ENCODE measurements around the gene NUDT8.

GRCh38 chr11:67670316-67671210, 40.8 kb upstream of the NUDT8 start:
- no peak for TF ChIP-seq OSR1 (CRISPR knock-in tag; IDR thresholded peaks at IDR 0.05)
- TF ChIP-seq ZFP3 (CRISPR knock-in tag; IDR thresholded peaks at IDR 0.05): no peak
- TF ChIP-seq, protein P1, sequence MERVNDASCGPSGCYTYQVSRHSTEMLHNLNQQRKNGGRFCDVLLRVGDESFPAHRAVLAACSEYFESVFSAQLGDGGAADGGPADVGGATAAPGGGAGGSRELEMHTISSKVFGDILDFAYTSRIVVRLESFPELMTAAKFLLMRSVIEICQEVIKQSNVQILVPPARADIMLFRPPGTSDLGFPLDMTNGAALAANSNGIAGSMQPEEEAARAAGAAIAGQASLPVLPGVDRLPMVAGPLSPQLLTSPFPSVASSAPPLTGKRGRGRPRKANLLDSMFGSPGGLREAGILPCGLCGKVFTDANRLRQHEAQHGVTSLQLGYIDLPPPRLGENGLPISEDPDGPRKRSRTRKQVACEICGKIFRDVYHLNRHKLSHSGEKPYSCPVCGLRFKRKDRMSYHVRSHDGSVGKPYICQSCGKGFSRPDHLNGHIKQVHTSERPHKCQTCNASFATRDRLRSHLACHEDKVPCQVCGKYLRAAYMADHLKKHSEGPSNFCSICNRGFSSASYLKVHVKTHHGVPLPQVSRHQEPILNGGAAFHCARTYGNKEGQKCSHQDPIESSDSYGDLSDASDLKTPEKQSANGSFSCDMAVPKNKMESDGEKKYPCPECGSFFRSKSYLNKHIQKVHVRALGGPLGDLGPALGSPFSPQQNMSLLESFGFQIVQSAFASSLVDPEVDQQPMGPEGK (CRISPR knock-in tag; IDR thresholded peaks at IDR 0.05; ENCODE audit: borderline replicate concordance): no peak

Measured in SK-N-SH treated with all-trans-retinoic acid at 6 μM for 48 hours (cell line).